Cerebellar nuclear complex (tissue), 1 donor: ENCODE measurements around the gene LMCD1.

Experiments used
- DNase-seq, 2 experiments: peaks; one replicate each; lab custom pipeline; 2025; lab: John Stamatoyannopoulos, UW

Gene LMCD1

DNA sequence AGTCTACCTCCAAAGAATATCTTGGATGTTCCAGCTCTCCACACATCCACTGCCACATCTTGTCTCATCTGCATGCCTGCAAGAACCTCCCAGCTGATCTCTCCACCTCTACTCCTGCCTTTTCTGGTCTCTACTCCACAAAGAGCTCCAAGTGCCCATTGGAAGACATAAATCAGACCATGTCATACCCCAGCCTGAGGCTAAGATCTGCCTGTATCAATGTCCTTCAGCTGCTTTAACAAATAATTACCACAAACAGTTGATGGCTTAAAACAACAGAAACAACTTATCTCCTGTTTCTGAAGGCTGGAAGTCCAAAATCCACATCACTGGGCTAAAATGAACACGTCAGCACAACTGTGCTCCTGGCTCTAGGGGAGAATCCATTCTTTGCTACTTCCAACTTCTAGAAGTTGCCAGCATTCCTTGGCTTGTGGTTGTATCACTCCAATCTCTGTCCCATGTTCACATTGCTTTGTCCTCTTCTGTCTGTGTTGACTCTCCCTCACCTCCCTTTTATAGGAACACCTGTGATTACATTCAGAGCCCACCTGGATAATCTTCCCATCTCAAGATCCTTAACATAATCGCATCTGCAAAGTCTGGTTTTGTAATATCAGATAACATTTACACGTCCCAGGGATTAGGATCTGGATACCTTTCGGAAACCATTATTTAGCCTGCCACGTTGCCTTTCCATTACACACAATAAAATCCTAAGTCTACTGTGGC, 17.0 kb upstream of the LMCD1 start:
- DNase-seq = no peak

DNA sequence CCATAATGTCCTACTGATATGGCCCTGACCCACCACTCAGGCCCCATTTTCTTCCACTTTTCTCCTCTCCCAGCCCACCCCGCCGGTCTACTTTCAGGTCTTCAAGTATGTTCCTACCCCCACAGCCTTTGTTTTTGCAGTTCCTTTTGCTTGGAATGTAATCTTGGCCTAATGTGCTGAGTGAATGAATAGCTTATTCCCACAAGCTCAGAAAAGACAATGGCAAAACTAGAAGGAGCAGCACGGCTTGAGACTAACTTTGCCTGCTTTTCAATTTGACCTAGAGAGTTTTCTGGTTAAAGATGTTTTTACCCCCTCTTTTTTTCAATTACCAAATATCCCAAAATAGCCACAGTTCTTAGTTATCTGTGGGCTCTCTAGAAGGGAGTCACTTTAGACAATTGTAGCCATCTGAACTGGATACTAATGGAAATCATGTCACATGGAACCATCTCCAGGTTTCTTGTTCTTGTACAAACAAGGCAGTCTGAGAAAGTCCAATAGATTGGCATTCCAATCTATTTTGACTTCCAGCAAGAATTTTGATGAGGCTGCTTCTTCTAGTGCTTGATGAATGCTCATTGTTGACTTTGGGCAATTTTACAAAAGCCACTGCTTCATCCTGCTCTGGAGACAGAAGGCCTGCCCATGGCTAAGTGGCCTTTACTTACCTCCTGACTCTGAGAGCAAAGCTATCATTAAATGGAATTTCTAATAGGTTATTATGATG, 16.3 kb upstream of the LMCD1 start:
- DNase-seq = no peak

DNA sequence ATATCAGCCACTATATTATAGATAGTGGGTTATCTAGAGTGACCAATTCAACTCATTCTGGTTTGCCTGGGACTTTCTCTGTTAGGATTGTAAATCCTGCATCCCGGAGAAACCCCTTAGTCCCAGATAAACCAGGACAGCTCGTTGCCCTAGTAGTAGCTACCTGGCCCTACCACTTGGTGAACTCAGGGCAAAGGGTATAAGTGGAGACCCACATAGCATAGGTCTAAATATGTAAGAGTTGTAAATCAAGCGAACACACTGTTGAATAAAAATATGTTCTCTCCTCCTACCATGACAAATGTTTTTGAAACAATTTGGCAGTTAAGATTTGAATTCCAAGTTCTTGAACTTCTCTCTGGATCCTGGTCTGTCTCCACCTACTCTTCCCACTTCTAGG, 15.7 kb upstream of the LMCD1 start:
- DNase-seq = no peak

DNA sequence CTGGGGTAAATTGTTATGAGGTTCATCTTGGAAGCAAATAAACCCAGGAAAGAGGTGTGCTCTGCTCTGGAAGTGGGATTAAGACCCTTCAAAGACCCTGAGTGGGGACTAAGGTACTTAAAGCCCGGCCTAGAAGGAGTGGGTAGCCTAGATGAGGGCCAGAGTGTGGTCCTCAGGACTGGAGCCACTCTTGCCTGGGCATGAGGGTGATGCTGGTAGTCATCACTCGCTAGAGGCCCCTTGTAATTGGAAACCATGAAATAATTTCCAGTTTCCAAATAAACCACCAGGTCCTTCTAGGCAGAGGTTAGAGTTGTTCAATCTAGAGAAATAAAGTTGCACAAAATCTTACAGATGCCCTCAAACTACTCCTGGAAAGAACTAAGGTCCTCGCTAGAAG, 15.2 kb upstream of the LMCD1 start:
- no peak for DNase-seq

DNA sequence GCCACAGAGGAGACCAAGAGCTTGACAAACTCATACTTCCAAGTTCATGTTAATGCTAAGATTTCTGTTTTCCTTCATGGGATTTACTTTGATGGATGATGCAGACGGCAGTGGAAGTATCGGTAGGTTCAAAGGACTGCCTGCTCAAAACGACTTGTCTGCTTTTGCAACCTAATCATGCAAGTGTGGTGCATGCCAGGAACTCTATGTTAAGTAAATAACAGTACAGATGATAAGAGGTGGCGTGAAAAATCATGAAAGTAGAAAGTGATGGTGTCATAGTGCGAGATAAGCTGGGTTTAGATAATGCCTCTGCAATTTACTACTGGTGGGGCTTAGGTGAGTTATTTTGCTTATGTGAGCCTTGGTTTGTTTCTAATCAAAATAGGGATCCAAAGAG, 14.7 kb upstream of the LMCD1 start:
- no peak for DNase-seq

DNA sequence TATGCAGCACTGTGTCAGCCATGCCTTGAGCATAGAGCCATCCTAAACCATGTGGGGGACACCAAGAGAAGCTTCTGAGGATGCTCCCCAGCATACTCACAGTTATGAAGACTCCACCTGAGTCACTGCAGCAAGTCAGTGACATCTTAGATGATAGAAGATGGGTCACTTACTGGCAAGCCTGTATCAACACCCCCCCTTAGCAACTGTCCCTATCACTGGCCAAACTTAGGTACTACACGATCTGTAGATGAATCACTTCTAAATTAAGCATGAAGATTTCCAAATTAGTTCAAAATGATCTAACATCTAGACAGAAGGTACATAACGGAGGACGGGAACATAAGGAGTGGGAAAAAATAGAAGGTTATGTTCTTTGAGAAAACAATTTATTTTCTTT, 13.2 kb upstream of the LMCD1 start:
- no peak for DNase-seq

DNA sequence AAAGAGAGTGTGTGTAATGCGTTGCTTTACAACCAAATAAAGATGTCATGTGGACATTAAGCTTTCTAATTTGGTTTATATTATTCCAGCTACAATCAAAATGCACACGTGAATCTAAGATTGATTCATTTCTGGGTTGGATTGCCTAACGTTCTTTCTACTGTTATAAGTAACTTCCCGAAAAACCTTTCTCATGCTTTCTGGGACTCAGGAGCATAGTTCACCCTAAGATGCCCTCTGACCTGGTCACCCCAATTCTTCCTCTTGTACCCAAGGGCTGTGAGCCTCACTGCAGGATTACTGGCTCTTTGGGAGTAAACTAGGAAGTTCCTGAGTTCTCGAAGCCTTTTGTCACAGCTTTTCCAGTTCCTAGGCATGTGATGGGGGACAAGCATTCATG, 12.7 kb upstream of the LMCD1 start:
- no peak for DNase-seq

DNA sequence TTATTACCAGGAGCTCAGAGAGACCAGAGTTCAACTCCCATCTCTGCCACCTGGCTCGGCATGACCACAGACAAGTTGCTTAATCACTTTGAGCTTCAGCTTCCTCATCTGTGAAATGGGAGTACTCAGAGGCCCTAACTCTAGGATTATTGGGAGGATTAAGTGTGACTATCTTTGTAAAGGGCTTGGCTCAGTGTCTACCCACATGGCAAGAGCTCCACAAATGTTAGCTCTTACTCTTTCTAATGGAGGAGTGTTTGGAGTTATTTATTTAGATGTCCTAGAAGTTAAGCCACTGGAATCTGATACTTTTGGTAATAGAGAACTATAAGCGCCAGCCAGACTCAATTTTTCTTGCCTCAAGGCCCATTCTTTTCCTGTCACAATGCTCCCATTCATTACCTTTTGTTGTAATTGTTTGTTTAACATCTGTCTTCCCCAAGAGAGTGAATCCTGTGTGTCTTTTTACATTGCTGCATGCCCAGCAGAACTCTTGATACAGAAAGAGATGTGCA, 12.3 kb upstream of the LMCD1 start:
- no peak for DNase-seq

DNA sequence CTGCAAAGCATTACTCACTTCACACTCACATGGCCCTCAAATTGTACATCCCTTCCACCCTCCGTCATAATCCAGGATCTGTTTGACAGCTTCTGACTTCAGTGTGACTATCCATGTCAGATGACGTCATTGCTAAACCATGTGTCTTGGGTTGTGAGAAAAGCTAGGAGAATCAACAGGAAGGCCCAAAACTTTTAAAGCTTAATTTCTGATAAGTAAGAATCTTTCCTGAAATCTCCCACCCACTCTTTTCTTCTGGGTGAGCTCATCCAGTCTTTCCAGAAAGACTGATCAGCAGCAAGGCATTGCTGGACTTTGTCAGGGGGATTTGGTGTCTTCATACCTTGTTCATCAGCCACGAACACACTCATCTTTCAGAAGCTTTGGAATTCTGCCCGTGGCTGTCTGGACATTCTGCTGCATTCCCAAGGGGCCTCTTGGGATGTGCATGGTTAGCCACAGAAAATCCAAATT, 11.5 kb upstream of the LMCD1 start:
- no peak for DNase-seq

DNA sequence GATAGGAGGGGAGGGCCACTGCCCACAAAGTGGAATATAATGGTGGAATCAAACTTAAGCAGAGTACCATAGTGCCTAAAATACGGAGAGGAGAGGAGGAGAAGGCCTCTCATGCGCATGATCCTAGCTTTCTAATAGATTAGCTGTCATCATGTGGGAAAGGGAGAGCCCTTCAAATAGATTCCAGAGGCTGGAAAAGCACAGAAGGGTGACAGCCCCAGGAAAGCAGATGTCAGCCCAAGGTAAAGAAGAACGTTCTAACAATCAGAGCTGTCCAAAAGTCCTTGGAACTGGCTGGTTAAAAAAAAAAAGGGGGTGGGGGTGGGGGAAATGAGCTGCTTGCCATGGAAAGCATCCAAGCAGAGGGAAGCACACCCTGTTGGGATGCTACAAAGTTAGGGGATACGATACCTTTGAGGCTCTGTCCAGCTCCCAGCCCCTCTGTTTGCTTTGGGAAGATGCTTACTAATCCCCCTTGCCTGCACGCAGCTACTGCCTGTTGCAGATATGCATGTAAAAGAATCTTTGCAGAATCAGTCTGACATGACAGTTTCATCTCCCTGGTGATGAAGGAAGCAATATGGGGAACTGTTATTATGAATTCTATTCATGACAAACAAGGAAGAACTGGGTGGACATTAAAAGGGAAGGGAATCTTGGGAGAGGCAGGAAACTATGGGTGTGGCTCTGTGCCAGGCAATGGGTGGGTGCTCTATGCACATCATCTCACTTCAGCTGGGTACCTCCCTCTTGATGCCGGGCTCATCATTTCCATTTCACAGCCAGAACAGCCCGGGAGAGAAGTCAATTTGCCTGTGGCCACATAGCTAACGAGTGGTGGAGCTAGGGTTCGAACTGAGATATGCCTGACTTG, 10.1 kb upstream of the LMCD1 start:
- DNase-seq = no peak

DNA sequence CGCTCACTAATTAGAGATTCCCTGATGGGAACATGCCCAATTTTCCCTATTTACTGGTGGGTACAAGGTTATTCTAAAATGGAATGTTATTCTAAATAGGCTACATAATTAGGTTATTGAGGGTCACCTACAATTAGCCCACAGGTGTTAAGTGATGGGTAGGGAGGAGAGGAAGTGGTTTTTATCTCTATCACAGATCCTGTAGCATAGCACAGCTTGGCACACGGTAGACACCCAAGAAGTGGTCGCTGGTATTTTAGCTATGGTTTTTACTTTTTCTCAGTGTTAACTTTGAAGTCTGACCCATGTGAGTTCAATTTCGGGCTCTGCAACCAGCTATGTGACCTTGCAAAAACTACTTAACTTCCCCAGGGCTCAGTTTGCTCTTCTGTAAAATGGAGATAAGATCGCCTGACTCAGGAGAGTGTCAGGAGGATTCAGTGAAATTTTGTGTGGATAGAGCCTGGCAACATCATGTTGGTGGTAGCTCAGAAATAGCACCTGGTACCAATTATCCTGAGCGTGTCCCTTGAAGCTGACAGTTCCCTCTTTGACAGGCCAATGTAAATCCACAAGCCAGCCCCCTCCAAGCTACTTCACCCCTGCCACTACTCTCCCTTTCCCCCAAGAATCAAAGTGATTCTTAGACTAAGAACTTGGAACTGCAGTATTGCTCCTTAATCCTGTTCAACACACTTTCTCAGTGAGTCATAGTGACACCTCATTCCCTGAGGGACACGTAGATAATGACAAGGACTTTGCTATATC, 8.7 kb upstream of the LMCD1 start:
- no peak for DNase-seq

DNA sequence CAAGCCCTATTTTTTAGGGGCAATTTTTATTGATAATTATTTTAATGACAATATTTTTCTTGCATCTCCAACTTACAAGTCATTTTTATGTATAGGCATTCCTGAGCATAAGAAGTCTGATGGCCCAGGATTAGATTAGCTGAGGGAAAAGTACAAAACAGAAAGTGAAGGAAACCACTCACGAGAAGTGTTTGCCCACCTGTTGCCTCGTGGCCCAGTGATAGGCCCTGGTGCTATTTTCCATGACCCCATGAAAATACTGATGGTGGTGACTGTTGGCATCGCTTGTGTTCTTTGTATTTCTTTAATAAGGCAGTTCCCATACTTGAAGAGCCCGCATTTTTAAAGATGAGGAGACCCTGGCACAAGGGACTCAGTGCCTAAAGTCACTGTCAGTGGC, 7.9 kb upstream of the LMCD1 start:
- DNase-seq = no peak

DNA sequence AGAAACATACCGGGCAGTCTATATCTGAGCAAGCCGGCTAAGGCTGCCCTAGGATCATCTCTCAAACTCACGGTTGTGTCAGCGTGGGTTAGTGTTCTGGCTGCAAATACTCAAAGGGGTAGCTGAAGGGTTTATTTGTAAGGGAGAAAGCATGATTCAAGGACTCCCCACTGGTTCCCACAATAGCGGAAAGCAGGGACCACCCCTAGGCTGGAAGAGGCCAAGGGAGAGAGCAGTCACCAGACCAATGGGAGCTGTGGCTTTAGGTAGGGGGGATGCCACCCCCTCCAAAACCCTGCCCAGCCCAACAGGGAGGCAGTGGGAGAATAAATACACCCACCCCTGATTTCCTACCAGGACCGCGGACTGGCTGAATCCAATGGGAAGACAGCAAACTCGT, 7.3 kb upstream of the LMCD1 start:
- DNase-seq = no peak

DNA sequence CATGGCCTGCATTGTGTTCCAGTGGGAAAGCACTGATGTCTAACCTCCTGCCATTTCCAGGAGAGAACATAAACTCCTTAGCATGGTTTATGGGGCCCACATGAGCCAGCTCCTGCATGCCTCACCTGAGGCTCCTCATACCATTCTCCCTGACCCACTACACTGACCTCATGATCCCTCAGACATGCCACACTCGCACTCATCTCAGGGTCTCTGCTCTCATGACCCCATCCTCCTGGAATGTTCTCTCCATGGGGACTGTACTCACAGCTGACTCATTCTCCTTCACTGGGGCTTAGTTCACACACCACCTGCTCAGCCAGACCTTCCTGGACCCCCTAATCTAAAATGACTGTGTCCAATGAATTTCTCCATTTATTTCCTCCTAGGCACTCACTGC, 4.0 kb upstream of the LMCD1 start:
- no peak for DNase-seq

DNA sequence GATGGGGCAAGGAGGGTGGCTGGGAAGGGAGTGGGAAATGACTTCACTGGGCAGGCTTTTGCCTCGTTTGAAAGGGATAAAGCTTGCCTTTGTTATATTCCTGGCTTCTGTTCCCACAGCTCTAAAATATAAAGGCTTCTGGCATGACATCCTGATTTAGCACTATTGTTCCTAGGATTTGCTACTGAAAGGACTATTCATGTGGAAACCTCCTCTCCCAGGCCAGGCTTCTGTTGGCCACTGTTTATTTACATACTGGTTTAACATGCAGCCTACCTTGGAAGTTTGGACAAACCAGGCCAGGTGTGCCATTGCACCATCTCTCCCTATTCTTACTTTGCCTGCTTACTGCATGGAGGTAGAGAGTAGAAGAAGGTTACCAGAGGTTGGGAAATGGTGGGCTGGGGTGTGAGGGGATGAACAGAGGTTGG, 2.4 kb upstream of the LMCD1 start:
- no peak for DNase-seq

DNA sequence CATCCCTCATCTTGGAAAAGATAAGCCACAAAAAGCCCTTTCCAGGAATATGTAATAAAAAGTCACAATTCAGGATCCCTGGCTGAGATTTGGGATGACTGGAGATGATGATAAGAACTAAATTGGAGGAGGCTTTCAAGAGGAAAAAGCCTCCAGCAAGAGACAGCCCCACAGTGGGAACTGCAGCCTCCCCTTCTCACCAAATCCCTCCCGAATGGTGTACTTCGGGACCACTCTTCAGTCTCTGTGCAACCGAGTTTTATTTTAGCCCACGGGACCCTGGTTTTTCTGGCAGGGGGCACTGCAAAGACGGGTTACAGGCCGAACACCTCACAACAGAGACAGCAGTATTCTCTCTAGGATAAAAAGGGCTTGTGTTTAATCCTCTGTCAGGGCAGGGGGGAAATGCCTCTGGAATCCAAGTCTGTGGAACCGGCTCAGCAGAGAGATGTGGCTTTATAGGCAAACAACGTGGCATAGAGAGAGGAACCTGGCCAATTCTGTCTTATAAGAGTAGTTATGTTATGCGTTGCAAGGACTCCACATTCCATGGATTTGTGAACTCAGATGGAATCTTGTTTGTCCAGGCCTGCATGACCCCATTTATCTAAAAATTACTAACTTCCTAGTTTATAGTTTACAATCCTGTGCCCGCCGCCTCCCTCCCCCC, 1.2 kb upstream of the LMCD1 start:
- no peak for DNase-seq

DNA sequence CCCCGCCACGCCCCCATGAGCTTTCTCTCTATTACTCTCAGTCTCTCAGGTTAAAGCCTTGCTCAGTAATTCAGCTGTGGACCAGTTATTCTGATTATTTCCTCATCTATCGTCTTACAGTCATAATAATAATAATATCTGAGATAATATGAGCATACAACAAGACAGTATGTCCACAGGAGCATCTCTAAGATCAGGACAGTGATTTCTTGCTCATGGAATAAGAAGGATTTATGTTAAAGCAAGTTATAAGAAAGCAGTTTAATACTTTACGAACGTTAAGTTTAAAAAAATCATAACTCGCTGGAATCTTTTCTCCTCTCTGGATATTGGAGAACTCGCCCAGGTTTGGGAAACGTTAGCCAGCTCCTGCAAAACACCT, 643 bp upstream of the LMCD1 start:
- DNase-seq = no peak

DNA sequence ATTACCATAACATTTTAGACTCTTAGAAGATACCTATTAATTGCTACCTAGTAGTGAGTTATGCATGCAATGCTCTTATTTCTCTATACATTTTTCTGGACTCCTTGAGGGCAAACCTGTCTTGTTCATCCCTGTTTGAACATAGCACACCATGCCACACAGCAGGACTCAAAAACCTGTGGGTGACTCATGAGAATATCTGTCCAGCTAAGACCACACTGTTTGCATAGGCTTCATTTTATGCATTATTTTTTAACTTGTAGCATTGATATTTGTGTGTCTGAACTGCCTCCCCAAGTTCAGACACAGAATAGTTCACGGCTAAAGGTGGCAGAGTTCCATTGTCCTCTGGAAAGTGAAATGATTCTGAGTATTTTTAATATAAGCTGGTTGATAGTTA, 1.8 kb downstream of the LMCD1 start:
- no peak for DNase-seq

DNA sequence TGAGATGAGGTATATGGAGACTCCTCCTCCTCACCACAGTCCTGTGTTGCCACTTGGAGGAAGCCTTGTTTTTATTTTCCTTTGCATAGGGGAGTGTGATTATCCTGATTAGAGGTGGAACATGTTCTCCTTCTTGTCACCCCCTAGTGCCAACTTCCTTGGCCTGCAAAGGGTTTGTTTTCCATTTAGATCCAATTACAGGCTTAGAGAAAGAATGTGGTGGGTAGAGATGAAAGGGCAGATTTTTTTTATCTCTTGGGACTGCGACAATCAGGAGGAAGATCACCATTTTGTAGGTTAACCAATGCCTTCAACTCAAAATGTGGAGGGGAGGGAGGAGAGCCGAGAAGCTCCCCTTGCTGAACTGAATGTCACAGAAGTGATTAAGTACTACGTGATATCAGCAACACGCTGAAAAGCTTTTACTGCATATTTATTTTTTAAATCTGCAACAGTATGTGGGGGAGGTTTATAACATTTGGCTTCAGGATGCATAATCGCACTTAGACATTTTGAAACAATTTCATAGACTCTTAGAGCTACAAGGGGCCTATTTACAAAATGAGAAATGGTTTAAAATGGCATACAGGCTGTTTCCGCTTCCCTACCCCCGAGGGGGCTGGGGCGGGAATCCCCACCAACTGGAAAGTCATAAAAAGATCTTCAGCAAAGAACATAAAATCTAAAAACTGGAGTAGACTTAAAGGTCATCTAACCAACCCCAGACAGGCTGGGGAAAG, 2.4 kb downstream of the LMCD1 start:
- no peak for DNase-seq

DNA sequence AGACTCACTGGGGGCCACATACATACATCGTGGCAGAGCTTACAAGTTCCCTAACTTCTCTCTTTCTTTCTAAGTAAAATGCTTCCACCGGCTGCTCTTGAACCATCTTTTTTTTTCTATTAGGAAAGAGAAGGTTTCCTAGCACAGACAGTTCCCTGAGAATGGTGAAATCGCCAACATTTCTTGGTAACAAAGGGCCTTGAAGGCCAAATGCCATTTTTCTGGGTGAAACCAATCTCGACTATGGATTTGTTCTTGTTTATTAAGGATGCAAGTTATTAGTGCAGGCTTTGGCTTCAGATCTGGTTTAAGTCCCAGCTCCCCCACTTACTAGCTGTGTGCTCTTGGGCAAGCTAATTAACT, 3.0 kb downstream of the LMCD1 start:
- DNase-seq = no peak

DNA sequence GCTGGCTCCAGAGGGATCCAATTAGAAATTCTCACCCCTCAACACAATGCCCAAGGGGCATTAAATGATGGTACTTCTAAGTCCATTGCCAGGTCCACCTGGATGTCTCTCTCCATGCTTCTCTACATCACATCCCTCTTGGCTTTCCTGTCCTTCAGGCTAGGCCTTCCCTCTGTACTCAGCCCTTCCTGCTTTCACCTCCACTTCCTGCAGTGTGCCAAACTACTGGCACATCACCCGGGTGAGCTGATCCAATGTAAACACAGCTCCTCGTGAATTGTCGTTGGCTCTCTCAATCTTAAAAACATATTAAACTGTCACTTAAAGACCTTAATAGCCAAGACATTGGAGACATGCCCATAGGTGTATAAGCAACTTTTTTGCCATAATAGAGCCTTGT, 4.0 kb downstream of the LMCD1 start:
- DNase-seq = no peak
